Cardiac muscle cell (in vitro differentiated cells and primary cell): ENCODE data around the gene RLF. TPM values are rescaled to one million over a fixed set of nuclear protein-coding genes. Genes with fewer than 3 reads are reported as not detected.
"Not testable (repeated sequence)": the region's sequence is repeated elsewhere in the genome, so short reads cannot be mapped to it uniquely, and the experiment has no call there.

Experiments
- DNase-seq, 2 donors: peaks; one replicate each; pipeline versions ENCODE4 v3.0.0 to v3.0.0-alpha.2; 2010 to 2017; ENCODE audit warnings: low read depth in 1 of 2, low spot score in 1 of 2
- H3K27ac ChIP-seq: fragments of 200-600 bp; sonication (generic); 2 replicates; pipeline ENCODE4 v1.5.1; 2016
- H3K27me3 ChIP-seq: fragments of 200-600 bp; sonication (generic); 2 replicates; pipeline ENCODE4 v1.6.0; 2016; ENCODE audit warnings: control low read depth
- H3K36me3 ChIP-seq: fragments of 200-600 bp; sonication (generic); 2 replicates; pipeline ENCODE4 v1.5.1; 2016; ENCODE audit warnings: control low read depth
- H3K4me1 ChIP-seq: fragments of 200-600 bp; sonication (generic); 2 replicates; pipeline ENCODE4 v1.8.1; 2017; ENCODE audit warnings: low read depth, mild to moderate bottlenecking, mixed run types
- H3K4me3 ChIP-seq: fragments of 200-600 bp; sonication (generic); 2 replicates; pipeline ENCODE4 v1.5.1; 2016; ENCODE audit warnings: mild to moderate bottlenecking
- H3K9me3 ChIP-seq: fragments of 200-600 bp; sonication (generic); 2 replicates; pipeline ENCODE4 v1.5.1; 2017; ENCODE audit warnings: low read depth, mild to moderate bottlenecking, control low read depth
- polyA plus RNA-seq: library from polyadenylated mRNA; unstranded; fragments of >200 nt; fragmentation: Nextera tagmentation; extraction: Ambion mirVana; gene quantifications from 2 replicates; pipeline ENCODE4 v1.2.1, GENCODE V29; 2016
- total RNA-seq: library from RNA; depleted of rRNA; stranded (reverse); fragments of >200 nt; gene quantifications from 2 replicates; pipeline ENCODE4 v1.2.3, GENCODE V29; 2016
- TF ChIP-seq, protein P1 (sequence below): IDR thresholded peaks from 2 replicates; pipeline ENCODE4 v1.5.1; 2012; ENCODE audit warnings: low read depth, mild to moderate bottlenecking, low read length

The RLF gene
- total and polyA plus RNA-seq, 2 experiments from 2014 or later = 6.7 to 27.5 TPM

DNA sequence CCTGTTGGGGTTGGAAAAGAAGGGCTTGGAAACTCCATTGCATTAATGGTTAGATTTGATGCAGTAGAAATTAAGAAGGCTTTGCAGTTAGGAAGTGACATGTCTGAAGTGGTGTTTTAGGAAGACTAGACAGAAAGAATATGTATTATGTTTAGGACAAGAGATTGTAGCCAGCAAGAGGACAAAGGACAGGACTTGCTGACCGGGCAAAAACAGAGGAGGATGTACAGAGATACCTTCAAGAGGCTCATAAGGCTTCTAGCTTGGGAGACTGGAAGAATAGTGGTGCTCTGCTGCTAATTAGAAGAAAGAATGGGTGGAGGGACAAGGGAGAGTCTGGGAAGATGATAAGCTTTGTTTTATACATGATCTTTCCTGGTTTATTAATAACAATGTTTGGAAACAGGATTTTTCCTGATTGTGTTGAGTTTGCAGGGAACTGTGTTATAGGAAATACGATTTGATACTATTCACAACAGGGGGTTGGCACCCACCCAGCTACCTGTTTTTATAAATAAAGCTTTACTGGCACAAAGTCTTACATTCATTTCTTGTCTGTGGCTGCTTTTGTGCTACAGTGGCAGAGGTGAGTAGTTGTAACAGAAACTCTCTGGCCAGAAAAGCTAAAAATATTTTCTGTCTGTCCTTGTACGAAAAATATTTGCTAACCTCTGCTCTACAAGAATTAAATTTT lies 49.5 kb downstream of the RLF start:
- TF ChIP-seq, protein P1, sequence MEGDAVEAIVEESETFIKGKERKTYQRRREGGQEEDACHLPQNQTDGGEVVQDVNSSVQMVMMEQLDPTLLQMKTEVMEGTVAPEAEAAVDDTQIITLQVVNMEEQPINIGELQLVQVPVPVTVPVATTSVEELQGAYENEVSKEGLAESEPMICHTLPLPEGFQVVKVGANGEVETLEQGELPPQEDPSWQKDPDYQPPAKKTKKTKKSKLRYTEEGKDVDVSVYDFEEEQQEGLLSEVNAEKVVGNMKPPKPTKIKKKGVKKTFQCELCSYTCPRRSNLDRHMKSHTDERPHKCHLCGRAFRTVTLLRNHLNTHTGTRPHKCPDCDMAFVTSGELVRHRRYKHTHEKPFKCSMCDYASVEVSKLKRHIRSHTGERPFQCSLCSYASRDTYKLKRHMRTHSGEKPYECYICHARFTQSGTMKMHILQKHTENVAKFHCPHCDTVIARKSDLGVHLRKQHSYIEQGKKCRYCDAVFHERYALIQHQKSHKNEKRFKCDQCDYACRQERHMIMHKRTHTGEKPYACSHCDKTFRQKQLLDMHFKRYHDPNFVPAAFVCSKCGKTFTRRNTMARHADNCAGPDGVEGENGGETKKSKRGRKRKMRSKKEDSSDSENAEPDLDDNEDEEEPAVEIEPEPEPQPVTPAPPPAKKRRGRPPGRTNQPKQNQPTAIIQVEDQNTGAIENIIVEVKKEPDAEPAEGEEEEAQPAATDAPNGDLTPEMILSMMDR = no peak
- Histone ChIP-seq H3K9me3 (no peaks in the 10 kb centered on the region), H3K4me1 (no peaks in the 10 kb centered on the region), H3K27ac (peak overlapping the region; percentile 14), H3K36me3 (peaks cover 34% of the 10 kb centered on the region), H3K4me3 (no peak overlapping the region), H3K27me3 (no peaks in the 10 kb centered on the region)
- no peak for DNase-seq

DNA sequence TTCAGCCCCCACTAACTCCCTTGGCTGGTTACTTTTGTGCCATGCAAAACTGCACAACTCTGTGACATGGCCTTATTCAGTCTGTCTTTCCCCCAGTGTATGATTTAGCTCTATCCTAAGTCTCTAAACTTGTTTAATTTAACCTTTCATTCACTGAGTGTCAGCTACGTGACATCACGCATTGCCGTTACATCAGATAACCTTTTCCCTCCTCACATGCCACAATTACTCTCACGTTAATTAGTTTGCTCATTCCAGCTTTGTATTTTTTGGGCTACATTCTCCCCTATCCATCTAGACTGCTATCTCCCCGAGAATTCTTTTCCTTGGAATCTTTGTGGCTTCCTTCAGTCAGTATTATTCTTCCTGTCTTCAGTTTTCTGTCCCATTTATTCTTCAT lies 57.1 kb downstream of the RLF start:
- DNase-seq = no peak
- no peak overlapping the region for H3K4me3 ChIP-seq
- no peaks in the 10 kb centered on the region for H3K4me1 ChIP-seq
- no peaks in the 10 kb centered on the region for H3K27me3 ChIP-seq
- H3K9me3 ChIP-seq = no peaks in the 10 kb centered on the region
- TF ChIP-seq, protein P1 = no peak
- H3K36me3 ChIP-seq = peaks cover 23% of the 10 kb centered on the region
- no peak overlapping the region for H3K27ac ChIP-seq

DNA sequence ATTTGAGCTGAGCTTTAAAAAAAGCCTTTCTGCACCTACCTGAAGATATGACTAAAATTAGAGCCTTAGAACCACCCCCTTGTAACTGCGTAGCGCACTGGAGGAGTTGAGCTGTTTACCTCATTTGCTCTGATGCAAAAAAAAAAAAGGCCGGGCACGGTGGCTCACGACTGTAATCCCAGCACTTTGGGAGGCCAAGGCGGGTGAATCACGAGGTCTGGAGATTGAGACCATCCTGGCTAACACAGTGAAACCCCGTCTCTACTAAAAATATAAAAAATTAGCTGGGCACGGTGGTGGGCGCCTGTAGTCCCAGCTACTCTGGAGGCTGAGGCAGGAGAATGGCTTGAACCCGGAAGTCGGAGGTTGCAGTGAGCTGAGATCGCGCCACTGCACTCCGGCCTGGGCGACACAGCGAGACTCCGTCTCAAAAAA lies 60.3 kb downstream of the RLF start:
- H3K9me3 ChIP-seq, H3K27ac ChIP-seq, H3K27me3 ChIP-seq, H3K4me3 ChIP-seq, DNase-seq, H3K4me1 ChIP-seq: not testable (repeated sequence)
- H3K36me3 ChIP-seq = peaks cover 13% of the 10 kb centered on the region

DNA sequence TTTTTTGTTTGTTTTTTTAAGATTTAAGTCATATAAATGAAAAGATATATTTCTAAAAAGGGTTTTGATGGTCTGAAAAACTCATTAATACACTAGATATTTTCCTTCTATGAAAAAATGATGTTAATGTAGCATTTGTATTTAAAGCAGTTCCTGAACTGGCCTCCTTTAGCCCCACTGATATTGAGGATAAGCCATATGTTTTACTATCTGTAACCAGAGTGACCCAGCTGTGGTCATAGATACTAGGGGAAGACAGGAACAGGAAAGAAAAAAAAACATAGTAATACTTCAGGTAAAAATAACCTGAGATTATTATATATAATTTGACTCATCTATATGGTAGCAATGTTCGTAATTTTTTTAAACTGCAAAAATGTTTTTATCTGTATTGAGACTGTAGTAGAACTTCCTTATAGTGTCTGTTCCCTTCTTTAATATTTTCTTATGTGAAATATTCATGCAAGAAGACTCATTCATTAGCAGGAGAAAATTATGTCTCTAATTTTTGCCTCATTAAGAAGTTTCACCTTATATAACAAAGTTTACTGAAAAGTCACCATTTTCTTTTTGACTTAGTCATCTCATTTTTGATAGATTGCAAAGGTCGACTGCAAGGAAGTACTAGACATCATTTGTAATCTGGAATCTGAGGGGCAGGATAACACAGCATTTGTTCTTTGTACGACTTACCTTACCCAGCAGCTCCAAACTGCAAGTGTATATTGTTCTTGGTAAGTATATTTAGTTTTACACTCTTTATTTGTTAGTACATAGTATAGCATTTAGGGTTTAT lies 61.0 kb downstream of the RLF start:
- no peak for DNase-seq
- Histone ChIP-seq H3K27me3 (no peaks in the 10 kb centered on the region), H3K4me3 (no peak overlapping the region), H3K9me3 (no peaks in the 10 kb centered on the region), H3K36me3 (peaks cover 13% of the 10 kb centered on the region), H3K4me1 (no peaks in the 10 kb centered on the region), H3K27ac (no peak overlapping the region)
- TF ChIP-seq, protein P1 = no peak

DNA sequence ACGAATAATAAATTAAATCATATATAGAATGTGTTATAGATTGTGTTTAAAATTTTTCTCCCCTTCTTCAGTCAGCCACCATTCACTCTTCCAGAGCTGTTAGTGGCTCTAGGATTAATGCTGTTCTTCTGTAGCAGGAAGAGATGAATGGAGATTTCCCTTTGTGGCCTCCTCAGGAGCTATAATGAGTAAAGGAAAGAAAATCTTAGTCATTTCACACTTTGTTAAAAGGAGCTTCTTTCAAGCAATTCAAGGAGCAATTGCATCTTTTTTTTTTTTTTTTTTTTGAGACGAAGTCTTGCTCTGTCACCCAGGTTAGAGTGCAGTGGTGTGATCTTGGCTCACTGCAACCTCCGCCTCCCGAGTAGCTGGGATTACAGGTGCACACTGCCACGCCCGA lies 62.9 kb downstream of the RLF start:
- no peaks in the 10 kb centered on the region for H3K27me3 ChIP-seq
- no peaks in the 10 kb centered on the region for H3K4me1 ChIP-seq
- DNase-seq = no peak
- H3K9me3 ChIP-seq = no peaks in the 10 kb centered on the region
- peaks cover 15% of the 10 kb centered on the region for H3K36me3 ChIP-seq
- H3K4me3 ChIP-seq = no peak overlapping the region
- TF ChIP-seq, protein P1 = no peak
- H3K27ac ChIP-seq = no peak overlapping the region

DNA sequence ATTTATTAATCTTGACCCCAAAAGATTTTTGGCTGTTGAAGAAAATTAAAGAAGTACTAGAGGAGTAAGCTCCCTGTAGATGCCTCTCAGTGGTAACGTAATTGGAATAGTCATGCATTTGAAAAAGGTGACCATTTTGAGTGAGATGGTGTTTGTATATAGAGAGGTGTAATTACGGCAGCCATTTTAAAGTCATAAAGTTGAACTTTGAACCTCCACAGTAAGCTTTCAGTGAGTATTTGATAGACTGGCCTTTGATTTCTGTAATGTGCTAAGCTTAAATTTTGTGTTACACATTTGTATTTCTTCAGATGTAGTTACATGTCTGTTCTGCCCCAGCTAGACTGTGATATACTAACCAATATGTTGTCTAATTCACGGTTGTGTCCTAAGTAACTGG lies 65.0 kb downstream of the RLF start:
- TF ChIP-seq, protein P1 = no peak
- Histone ChIP-seq H3K9me3 (no peaks in the 10 kb centered on the region), H3K27me3 (no peaks in the 10 kb centered on the region), H3K4me1 (no peaks in the 10 kb centered on the region), H3K4me3 (no peak overlapping the region), H3K27ac (no peak overlapping the region), H3K36me3 (peaks cover 22% of the 10 kb centered on the region)
- no peak for DNase-seq
